SK-N-SH treated with all-trans-retinoic acid at 6 μM for 48 hours (cell line): ENCODE results near the gene PLPP7.

Experiments
- ATAC-seq: fragments of 200-7000 bp; cut with Tn5 transposase; 3 replicates; pipeline ENCODE4 v1.9.1; 2020; ENCODE audit warnings: mild to moderate bottlenecking, moderate library complexity
- ARNTL ChIP-seq: fragments of 450-650 bp; formaldehyde crosslinking; IDR thresholded peaks from 2 replicates; pipeline ENCODE4 v1.5.0; 2020; ENCODE audit warnings: low read depth, mild to moderate bottlenecking, moderate library complexity, borderline replicate concordance
- BACH2 ChIP-seq: fragments of 250-450 bp; sonication (Bioruptor Pico); IDR thresholded peaks from 2 replicates; pipeline ENCODE4 v1.9.0; 2021; ENCODE audit warnings: mild to moderate bottlenecking, borderline replicate concordance
- CREB5 ChIP-seq: fragments of 250-450 bp; sonication (Bioruptor Pico); IDR thresholded peaks from 2 replicates; pipeline ENCODE4 v1.5.1; 2020; ENCODE audit warnings: low read depth, mild to moderate bottlenecking, moderate library complexity
- CSDC2 ChIP-seq: fragments of 250-450 bp; sonication (Bioruptor Pico); IDR thresholded peaks from 2 replicates; pipeline ENCODE4 v1.5.0; 2020; ENCODE audit warnings: mild to moderate bottlenecking, moderate library complexity
- ESRRG ChIP-seq: fragments of 250-450 bp; sonication (Bioruptor Pico); IDR thresholded peaks from 2 replicates; pipeline ENCODE4 v1.6.1; 2021; ENCODE audit warnings: mild to moderate bottlenecking
- GLIS3 ChIP-seq: fragments of 250-450 bp; sonication (Bioruptor Pico); IDR thresholded peaks from 2 replicates; pipeline ENCODE4 v1.5.0; 2020; ENCODE audit warnings: mild to moderate bottlenecking, moderate library complexity
- ISL1 ChIP-seq: fragments of 250-450 bp; sonication (Bioruptor Pico); IDR thresholded peaks from 2 replicates; pipeline ENCODE4 v2.1.2; 2022; ENCODE audit warnings: mild to moderate bottlenecking, moderate library complexity
- OSR1 ChIP-seq: fragments of 250-450 bp; sonication (Bioruptor Pico); IDR thresholded peaks from 2 replicates; pipeline ENCODE4 v1.8.0; 2022; ENCODE audit warnings: moderate library complexity, mild to moderate bottlenecking, inconsistent platforms
- PATZ1 ChIP-seq: fragments of 250-450 bp; sonication (Bioruptor Pico); IDR thresholded peaks from 2 replicates; pipeline ENCODE4 v1.8.0; 2020; ENCODE audit warnings: mild to moderate bottlenecking, moderate library complexity, borderline replicate concordance
- POU6F1 ChIP-seq: fragments of 250-450 bp; sonication (Bioruptor Pico); IDR thresholded peaks from 2 replicates; pipeline ENCODE4 v1.8.0; 2021; ENCODE audit warnings: low read depth, mild to moderate bottlenecking, moderate library complexity, borderline replicate concordance
- SNAI2 ChIP-seq: fragments of 250-450 bp; sonication (Bioruptor Pico); IDR thresholded peaks from 2 replicates; pipeline ENCODE4 v1.5.0; 2020; ENCODE audit warnings: mild to moderate bottlenecking, moderate library complexity
- TCF4 ChIP-seq: fragments of 250-450 bp; sonication (Bioruptor Pico); IDR thresholded peaks from 2 replicates; pipeline ENCODE4 v1.8.0; 2021; ENCODE audit warnings: mild to moderate bottlenecking, moderate library complexity, borderline replicate concordance
- TOX ChIP-seq: fragments of 250-450 bp; sonication (Bioruptor Pico); IDR thresholded peaks from 2 replicates; pipeline ENCODE4 v1.8.0; 2021; ENCODE audit warnings: mild to moderate bottlenecking, moderate library complexity, borderline replicate concordance
- ZC3H10 ChIP-seq: fragments of 250-450 bp; sonication (Bioruptor Pico); IDR thresholded peaks from 2 replicates; pipeline ENCODE4 v1.5.1; 2021; ENCODE audit warnings: mild to moderate bottlenecking, moderate library complexity
- ZFP3 ChIP-seq: fragments of 250-450 bp; sonication (Bioruptor Pico); IDR thresholded peaks from 2 replicates; pipeline ENCODE4 v1.5.0; 2020; ENCODE audit warnings: mild to moderate bottlenecking, moderate library complexity
- ZNF565 ChIP-seq: fragments of 450-650 bp; formaldehyde crosslinking; conservative IDR thresholded peaks from 2 replicates; pipeline ENCODE4 v1.5.0; 2020; ENCODE audit warnings: low read depth, mild to moderate bottlenecking, moderate library complexity
- ZNF70 ChIP-seq: fragments of 450-650 bp; formaldehyde crosslinking; IDR thresholded peaks from 2 replicates; pipeline ENCODE4 v1.5.0; 2020; ENCODE audit warnings: mild to moderate bottlenecking, moderate library complexity
- ZNF8 ChIP-seq: fragments of 450-650 bp; formaldehyde crosslinking; IDR thresholded peaks from 2 replicates; pipeline ENCODE4 v1.5.0; 2020; ENCODE audit warnings: mild to moderate bottlenecking, moderate library complexity
- TF ChIP-seq, protein P1 (sequence below): fragments of 250-450 bp; sonication (Bioruptor Pico); IDR thresholded peaks from 2 replicates; pipeline ENCODE4 v1.5.1; 2021; ENCODE audit warnings: mild to moderate bottlenecking, moderate library complexity
- TF ChIP-seq, protein P2 (sequence below): fragments of 250-450 bp; sonication (Bioruptor Pico); IDR thresholded peaks from 2 replicates; pipeline ENCODE4 v1.5.0; 2020; ENCODE audit warnings: mild to moderate bottlenecking, moderate library complexity

The PLPP7 gene

DNA sequence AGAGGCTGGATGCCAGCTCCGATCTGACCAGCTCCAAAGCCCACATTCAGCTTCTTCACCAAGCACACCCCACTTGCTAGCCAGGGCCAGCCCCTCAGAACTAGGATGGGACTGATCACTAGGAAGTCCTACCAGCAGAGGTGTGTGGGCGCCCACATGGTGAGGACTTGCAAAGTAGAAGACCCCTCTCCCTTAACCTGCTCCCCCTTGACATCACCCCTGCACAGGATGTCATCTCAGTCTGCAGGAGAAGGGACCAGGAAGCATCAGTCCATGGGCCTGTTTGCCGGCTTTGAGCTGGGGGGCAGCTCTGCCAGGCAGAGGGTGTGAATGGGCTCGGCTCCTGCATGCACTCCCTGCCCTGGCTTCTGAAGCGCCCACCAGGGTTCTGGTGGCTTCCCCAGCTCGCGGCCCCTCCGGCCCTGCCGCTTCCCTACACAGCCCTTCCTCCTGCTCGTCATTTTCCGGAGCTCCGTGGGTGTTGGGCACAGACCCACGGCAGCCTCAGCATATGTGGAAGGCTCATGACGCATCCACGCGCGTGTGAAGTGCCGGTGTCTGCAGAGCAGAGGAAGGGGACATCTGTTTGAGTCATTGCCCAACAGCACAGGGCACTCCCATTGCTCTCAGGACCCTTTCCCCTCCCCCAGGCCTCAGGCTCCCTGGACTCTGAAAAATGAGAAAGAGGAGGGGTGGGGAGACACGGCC lies 9.5 kb upstream of the PLPP7 start:
- no peak for ATAC-seq
- no peak for TF ChIP-seq ISL1 (CRISPR knock-in tag)
- TF ChIP-seq OSR1 (CRISPR knock-in tag): no peak
- no peak for TF ChIP-seq PATZ1 (CRISPR knock-in tag)
- TF ChIP-seq, protein P1, sequence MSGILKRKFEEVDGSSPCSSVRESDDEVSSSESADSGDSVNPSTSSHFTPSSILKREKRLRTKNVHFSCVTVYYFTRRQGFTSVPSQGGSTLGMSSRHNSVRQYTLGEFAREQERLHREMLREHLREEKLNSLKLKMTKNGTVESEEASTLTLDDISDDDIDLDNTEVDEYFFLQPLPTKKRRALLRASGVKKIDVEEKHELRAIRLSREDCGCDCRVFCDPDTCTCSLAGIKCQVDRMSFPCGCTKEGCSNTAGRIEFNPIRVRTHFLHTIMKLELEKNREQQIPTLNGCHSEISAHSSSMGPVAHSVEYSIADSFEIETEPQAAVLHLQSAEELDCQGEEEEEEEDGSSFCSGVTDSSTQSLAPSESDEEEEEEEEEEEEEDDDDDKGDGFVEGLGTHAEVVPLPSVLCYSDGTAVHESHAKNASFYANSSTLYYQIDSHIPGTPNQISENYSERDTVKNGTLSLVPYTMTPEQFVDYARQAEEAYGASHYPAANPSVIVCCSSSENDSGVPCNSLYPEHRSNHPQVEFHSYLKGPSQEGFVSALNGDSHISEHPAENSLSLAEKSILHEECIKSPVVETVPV (CRISPR knock-in tag): no peak
- TF ChIP-seq ZNF565: no peak
- TF ChIP-seq CSDC2 (CRISPR knock-in tag): no peak
- TF ChIP-seq, protein P2, sequence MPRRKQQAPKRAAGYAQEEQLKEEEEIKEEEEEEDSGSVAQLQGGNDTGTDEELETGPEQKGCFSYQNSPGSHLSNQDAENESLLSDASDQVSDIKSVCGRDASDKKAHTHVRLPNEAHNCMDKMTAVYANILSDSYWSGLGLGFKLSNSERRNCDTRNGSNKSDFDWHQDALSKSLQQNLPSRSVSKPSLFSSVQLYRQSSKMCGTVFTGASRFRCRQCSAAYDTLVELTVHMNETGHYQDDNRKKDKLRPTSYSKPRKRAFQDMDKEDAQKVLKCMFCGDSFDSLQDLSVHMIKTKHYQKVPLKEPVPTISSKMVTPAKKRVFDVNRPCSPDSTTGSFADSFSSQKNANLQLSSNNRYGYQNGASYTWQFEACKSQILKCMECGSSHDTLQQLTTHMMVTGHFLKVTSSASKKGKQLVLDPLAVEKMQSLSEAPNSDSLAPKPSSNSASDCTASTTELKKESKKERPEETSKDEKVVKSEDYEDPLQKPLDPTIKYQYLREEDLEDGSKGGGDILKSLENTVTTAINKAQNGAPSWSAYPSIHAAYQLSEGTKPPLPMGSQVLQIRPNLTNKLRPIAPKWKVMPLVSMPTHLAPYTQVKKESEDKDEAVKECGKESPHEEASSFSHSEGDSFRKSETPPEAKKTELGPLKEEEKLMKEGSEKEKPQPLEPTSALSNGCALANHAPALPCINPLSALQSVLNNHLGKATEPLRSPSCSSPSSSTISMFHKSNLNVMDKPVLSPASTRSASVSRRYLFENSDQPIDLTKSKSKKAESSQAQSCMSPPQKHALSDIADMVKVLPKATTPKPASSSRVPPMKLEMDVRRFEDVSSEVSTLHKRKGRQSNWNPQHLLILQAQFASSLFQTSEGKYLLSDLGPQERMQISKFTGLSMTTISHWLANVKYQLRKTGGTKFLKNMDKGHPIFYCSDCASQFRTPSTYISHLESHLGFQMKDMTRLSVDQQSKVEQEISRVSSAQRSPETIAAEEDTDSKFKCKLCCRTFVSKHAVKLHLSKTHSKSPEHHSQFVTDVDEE (CRISPR knock-in tag): no peak
- TF ChIP-seq ZNF70 (CRISPR knock-in tag): no peak
- no peak for TF ChIP-seq SNAI2 (CRISPR knock-in tag)
- TF ChIP-seq GLIS3: no peak
- TF ChIP-seq ARNTL: no peak
- no peak for TF ChIP-seq TOX (CRISPR knock-in tag)
- no peak for TF ChIP-seq ESRRG
- TF ChIP-seq BACH2 (CRISPR knock-in tag): no peak
- TF ChIP-seq ZC3H10 (CRISPR knock-in tag): no peak
- no peak for TF ChIP-seq TCF4 (CRISPR knock-in tag)
- TF ChIP-seq ZFP3 (CRISPR knock-in tag): no peak
- no peak for TF ChIP-seq CREB5 (CRISPR knock-in tag)
- no peak for TF ChIP-seq POU6F1 (CRISPR knock-in tag)

- no peak for ATAC-seq
- no peak for TF ChIP-seq ZNF70 (CRISPR knock-in tag)
- TF ChIP-seq SNAI2 (CRISPR knock-in tag): no peak
- TF ChIP-seq, protein P2 (CRISPR knock-in tag): no peak
- TF ChIP-seq BACH2 (CRISPR knock-in tag): no peak
- TF ChIP-seq ZNF565: no peak
- no peak for TF ChIP-seq CSDC2 (CRISPR knock-in tag)
- no peak for TF ChIP-seq CREB5 (CRISPR knock-in tag)
- TF ChIP-seq ISL1 (CRISPR knock-in tag): no peak
- TF ChIP-seq ZC3H10 (CRISPR knock-in tag): no peak
- TF ChIP-seq ZFP3 (CRISPR knock-in tag): no peak
- no peak for TF ChIP-seq ZNF8 (CRISPR knock-in tag)
These were observed 8.9 kb upstream of the PLPP7 start for GRCh38 chr9:131280660-131281059.
